ENCODE data around the gene NRXN2. TPM values are rescaled to one million over a fixed set of nuclear protein-coding genes. Genes with fewer than 3 reads are reported as not detected.

NRXN2 gene
- total RNA-seq, 1 experiment from 2014 or later = 0.77 TPM

- in situ Hi-C loops (cut with HindIII; ENCODE audit: low pct_unique_long_range_greater_than_20kb, low sequenced_read_pairs) = no loop called here
- DNase-seq (ENCODE audit: low read depth, low spot score) = no peak
Observed at GRCh38 chr11:64731601-64732000, 8.6 kb upstream of the NRXN2 start.

GRCh38 chr11:64729851-64730382 is 6.9 kb upstream of the NRXN2 start:
- DNase-seq (ENCODE audit: low read depth, low spot score) = no peak
- in situ Hi-C loops (cut with HindIII; ENCODE audit: low pct_unique_long_range_greater_than_20kb, low sequenced_read_pairs) = no loop called here

DNA sequence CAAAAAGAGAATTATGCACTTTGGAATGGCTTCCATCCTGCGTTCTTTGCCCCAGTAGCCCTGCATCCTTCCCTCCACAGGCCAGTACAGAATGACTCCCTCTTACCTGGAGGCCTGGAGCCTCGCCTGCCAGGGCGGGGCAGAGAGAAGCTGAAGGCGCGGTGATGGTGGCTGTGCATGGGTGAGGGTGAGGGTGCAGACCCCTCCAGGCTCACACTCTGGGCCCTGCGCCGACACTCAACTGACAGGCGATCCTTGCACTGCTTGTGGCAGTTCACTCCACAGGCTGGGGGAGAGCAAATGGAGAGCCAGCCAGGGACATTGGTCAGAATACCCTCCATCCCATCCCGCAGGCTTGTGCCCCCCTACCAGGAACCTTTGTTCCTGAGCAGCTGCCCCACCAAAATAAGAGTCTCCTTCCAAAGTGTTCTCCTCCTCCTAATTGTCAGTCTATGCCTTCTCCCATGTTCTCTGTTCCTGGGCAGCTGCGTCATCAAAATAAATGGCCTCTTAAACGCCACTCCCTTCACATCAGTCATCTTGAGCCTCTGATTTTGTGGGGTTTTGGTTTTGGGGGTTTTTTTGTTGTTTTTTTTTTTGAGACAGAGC is 5.9 kb upstream of the NRXN2 start:
- in situ Hi-C loops (cut with HindIII; ENCODE audit: low pct_unique_long_range_greater_than_20kb, low sequenced_read_pairs) = no loop called here
- no peak for DNase-seq (ENCODE audit: low read depth, low spot score)

GRCh38 chr11:64726867-64727530 is 4.0 kb upstream of the NRXN2 start:
- in situ Hi-C loops (cut with HindIII; ENCODE audit: low pct_unique_long_range_greater_than_20kb, low sequenced_read_pairs) = no loop called here
- DNase-seq (ENCODE audit: low read depth, low spot score) = no peak

- in situ Hi-C loops (cut with HindIII; ENCODE audit: low pct_unique_long_range_greater_than_20kb, low sequenced_read_pairs) = no loop called here
- DNase-seq (ENCODE audit: low read depth, low spot score) = no peak
Observed at GRCh38 chr11:64726211-64726641, 3.2 kb upstream of the NRXN2 start.

GRCh38 chr11:64724863-64725532 is 2.0 kb upstream of the NRXN2 start:
- no peak for DNase-seq (ENCODE audit: low read depth, low spot score)
- in situ Hi-C loops (cut with HindIII; ENCODE audit: low pct_unique_long_range_greater_than_20kb, low sequenced_read_pairs) = no loop called here

GRCh38 chr11:64723907-64724862 is 1.2 kb upstream of the NRXN2 start:
- no peak for DNase-seq (ENCODE audit: low read depth, low spot score)
- in situ Hi-C loops (cut with HindIII; ENCODE audit: low pct_unique_long_range_greater_than_20kb, low sequenced_read_pairs) = no loop called here

DNA sequence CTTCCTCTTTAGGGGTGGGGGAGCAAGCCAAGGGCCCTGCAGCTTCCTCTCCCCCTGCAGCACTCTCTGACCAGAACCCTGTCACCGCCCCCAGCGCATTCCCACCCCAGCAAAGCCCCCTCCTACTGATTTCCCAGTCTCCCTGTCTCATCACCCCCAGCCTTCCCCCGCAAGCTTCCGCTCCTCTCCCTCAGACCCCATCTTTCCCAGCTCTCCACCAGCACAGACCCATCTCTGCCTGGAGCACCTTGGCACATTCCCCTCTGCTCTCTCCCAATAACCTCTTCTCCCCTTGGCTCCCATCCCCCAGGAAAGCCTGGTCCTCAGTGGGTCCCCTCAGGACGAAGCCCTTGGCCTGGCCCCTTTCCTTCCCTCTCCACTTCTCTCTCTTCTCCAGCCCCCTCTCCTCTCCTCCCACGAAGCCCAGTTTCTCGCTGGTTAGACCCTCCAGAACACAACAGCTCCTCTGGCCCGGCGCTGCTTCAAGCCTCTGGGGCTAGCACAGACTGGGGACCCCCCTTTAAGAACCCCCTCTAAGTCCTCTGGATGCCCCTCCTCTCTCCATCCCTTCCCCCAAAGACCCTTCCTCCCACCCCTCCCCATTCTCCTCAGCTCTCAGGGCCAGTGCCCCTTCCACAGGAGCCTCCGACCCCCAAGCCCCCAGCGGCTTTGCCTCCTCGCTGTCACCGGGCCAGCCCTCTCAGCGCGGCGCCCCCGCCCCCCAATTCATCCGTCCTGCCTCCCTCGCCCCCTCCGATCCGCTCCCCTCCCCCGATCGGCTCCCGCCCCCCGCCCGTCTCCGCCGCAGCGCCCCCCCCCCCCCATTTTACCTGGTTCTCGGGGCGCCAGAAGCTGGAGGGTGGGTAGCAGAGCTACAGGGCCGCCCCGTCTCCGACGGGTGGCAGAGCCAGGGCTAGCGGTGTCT is 594 bp downstream of the NRXN2 start:
- in situ Hi-C loops (cut with HindIII; ENCODE audit: low pct_unique_long_range_greater_than_20kb, low sequenced_read_pairs) = no loop called here
- no peak for DNase-seq (ENCODE audit: low read depth, low spot score)

GRCh38 chr11:64721359-64721699 is 1.7 kb downstream of the NRXN2 start:
- in situ Hi-C loops (cut with HindIII; ENCODE audit: low pct_unique_long_range_greater_than_20kb, low sequenced_read_pairs) = no loop called here
- no peak for DNase-seq (ENCODE audit: low read depth, low spot score)

DNA sequence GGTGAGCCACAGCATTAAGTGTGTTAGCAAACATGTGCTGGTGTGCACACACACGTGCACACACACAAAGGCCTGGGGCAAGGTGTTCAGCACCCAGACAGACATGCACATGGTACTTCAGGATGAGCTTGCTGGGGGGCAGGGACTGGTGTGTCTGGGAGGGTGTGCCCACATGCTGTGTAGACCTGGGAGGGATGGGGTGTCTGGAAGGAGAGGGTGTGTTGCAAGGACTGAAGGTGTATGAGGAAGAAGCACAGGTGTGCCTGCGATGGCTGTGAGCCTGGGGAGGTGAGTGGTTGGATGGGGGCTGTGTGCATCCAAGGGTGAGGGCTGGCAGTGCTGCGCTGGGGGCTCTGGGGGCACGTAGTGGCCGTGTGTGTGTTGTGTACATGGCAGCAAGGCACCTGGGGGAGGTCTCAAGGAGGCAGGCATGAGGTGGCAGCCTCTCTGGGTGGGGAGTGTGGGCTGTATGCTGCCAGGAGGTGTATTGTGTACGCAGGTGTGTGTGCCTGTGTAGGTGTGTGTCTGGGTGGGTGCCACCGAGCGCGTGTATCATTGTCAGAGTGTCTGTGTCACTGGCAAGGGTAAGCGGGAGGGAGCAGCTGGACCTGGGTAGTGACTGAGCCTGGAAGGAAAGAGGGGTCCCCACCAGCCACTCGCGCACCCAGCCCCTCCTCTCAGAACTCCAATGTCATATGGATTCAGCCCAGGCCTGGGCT is 2.2 kb downstream of the NRXN2 start:
- DNase-seq (ENCODE audit: low read depth, low spot score) = no peak
- in situ Hi-C loops (cut with HindIII; ENCODE audit: low pct_unique_long_range_greater_than_20kb, low sequenced_read_pairs) = no loop called here

DNA sequence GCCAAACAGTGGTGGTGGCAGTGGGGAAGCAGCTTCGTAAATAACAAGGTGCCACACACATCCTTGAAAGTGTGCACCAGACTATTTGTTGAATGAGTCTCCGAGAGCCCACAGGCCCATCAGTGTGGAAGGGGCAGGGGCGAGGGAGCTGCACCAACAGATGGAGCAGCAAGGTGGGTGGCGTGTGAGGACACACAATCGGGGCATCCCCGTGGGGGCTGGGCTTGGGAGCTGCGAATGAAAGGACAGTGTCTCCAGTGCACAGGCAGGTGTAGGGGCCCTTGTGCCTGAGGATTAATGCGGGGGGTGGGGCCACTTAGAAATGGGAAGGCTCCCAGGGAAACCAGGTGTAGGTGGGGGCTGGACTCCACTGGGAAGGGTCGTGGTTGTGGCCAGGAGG is 2.8 kb downstream of the NRXN2 start:
- in situ Hi-C loops (cut with HindIII; ENCODE audit: low pct_unique_long_range_greater_than_20kb, low sequenced_read_pairs) = no loop called here
- DNase-seq (ENCODE audit: low read depth, low spot score) = no peak

DNA sequence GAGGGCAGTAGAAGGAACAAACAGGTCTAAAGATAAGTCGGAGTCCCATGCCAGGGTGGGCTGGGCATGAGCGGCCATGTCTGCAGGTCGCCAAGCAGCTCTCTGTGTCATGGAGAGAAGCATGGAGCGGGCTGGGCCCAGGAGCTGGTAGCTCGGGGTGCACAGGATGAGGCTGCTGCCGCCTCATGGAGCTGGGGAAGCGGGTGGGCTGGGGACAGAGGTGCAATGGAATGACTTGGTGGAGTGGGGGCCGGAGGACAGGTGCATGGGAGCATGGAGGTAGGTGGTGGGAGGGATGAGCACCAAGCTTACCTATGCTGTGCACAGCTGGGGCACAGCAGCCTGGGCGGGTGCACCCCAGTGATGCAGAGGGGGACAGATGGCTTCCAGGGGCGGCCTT is 3.6 kb downstream of the NRXN2 start:
- in situ Hi-C loops (cut with HindIII; ENCODE audit: low pct_unique_long_range_greater_than_20kb, low sequenced_read_pairs) = no loop called here
- DNase-seq (ENCODE audit: low read depth, low spot score) = no peak

GRCh38 chr11:64718780-64719124 is 4.2 kb downstream of the NRXN2 start:
- in situ Hi-C loops (cut with HindIII; ENCODE audit: low pct_unique_long_range_greater_than_20kb, low sequenced_read_pairs) = no loop called here
- DNase-seq (ENCODE audit: low read depth, low spot score) = no peak

DNA sequence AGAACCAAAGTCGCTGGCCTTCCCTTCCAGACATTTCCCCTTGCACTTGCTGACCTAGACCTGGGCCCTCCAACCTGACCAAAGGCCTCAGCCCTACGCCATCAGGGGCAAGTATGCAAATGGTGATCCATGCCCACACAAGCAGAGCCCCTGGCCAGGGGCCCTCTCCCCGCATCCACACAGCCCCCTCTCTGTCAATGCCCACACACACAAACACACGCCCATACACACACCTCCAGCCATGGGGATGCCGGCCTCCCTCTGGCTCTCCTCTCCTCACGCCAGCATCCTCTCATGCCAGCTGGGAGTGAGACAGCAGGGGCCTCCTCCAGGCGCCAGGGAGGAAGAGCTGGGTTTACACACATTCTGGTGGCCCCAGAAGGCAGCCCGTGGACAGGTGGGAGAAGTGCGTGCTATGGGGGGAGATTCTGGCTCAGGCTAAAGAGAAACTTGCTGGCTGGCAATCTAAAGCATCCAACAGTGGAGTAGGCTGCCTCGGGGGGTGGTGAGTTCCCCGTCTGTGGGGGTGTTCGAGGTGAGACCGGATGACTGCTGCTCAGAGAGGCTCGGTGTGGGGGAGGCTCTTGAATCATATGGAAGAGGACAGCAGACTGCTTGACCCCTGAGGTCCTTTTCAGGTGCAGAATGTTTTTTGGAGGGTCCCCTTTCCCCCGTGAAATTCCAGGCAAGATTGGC is 4.8 kb downstream of the NRXN2 start:
- no peak for DNase-seq (ENCODE audit: low read depth, low spot score)
- in situ Hi-C loops (cut with HindIII; ENCODE audit: low pct_unique_long_range_greater_than_20kb, low sequenced_read_pairs) = no loop called here

DNA sequence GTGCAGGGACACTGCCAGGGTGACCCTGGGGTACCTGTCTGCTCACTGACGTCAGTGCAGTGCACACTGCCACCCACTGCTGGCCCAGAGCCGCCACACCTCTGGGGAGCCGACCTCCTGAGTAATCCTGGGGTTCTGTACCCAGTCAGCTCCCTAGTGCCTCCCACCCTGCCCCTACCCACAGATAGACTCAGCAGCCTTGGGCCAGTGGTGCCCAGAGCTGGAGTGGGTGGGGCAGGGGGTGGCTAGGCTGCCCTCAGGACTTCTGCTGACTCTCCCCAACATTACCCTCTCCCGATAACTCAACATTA is 5.8 kb downstream of the NRXN2 start:
- no peak for DNase-seq (ENCODE audit: low read depth, low spot score)
- in situ Hi-C loops (cut with HindIII; ENCODE audit: low pct_unique_long_range_greater_than_20kb, low sequenced_read_pairs) = no loop called here
